Fibroblast of pulmonary artery (primary cell): ENCODE data around the gene IPMK.

Experiments used
- DNase-seq: peaks from one replicate; pipeline ENCODE4 v3.0.0-alpha.2; 2010; ENCODE audit warnings: low read depth
- H3K4me3 ChIP-seq: replicated peaks from 2 replicates; pipeline ENCODE4 v1.5.1; 2011; ENCODE audit warnings: low read depth, mild to moderate bottlenecking, control low read depth, low read length, moderate library complexity
- TF ChIP-seq, protein P1 (sequence below): IDR thresholded peaks from 2 replicates; pipeline ENCODE4 v1.5.1; 2011; ENCODE audit warnings: mild to moderate bottlenecking, control low read depth, low read length, inconsistent platforms; ENCODE audit errors: missing control alignments

IPMK gene

GRCh38 chr10:58175990-58176900 lies 91.4 kb downstream of the IPMK start:
- no peak overlapping the region for H3K4me3 ChIP-seq
- TF ChIP-seq, protein P1, sequence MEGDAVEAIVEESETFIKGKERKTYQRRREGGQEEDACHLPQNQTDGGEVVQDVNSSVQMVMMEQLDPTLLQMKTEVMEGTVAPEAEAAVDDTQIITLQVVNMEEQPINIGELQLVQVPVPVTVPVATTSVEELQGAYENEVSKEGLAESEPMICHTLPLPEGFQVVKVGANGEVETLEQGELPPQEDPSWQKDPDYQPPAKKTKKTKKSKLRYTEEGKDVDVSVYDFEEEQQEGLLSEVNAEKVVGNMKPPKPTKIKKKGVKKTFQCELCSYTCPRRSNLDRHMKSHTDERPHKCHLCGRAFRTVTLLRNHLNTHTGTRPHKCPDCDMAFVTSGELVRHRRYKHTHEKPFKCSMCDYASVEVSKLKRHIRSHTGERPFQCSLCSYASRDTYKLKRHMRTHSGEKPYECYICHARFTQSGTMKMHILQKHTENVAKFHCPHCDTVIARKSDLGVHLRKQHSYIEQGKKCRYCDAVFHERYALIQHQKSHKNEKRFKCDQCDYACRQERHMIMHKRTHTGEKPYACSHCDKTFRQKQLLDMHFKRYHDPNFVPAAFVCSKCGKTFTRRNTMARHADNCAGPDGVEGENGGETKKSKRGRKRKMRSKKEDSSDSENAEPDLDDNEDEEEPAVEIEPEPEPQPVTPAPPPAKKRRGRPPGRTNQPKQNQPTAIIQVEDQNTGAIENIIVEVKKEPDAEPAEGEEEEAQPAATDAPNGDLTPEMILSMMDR, result no peak
- DNase-seq, result peak; percentile 57

DNA sequence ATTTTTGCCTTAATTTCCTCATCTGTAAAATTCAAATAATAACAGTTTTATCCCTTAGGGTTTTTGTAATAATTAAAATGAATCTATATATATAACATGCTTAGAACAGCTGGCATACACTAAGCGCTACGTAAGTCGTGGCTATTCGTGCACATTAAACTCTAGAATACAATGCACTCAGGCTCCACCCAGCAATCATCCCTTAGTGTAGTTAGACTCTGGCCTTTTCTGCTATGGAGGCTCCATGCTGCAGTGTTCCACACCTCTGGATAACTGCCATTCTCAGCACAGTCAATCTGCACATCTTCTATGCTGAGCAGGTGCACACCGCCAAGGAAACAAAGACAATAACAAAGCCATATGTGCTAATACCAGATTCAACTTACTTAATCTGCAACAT lies 92.9 kb downstream of the IPMK start:
- H3K4me3 ChIP-seq, result no peak overlapping the region
- no peak for DNase-seq
- TF ChIP-seq, protein P1, result no peak

GRCh38 chr10:58173391-58173790 lies 94.3 kb downstream of the IPMK start:
- TF ChIP-seq, protein P1, result no peak
- DNase-seq, result no peak
- H3K4me3 ChIP-seq, result no peak overlapping the region

DNA sequence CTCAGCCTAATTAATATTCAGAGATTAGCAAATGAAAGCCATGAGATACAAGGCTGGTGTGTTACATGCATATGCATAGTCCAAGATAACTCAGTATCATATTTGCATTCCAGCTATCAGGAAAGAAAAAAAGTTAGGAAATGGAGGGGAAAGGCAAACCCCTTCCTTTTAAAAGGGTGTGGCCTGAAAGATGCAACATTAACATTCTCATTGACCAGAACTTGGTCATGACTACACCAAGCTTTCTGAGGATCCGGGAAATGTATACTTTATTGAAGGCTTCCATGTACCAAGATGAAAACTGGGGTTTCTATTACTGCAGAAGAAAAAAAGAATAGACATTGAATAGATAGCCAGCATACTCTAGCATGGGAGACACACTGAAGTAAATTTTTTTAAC lies 96.5 kb downstream of the IPMK start:
- TF ChIP-seq, protein P1, result no peak
- no peak overlapping the region for H3K4me3 ChIP-seq
- no peak for DNase-seq

DNA sequence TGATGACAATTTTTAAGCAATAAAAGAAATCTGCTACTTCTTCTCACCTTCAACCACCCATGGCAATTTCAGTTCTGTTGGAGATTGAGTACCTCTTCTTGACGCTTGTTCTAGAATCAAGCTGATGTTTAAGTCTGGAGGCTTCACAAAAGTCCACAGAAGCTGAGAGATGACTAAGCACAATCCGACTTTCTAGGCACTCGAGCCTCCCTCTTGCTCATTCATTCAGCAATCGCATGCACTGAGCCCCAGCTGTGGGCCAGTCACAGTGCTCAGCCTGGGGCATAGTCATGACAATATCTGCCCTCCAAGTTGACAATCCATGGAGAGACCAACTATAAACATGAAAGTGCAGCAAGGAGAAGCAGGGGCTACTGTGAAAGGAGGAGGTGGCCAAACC lies 103.2 kb downstream of the IPMK start:
- DNase-seq, result no peak
- H3K4me3 ChIP-seq, result no peak overlapping the region
- TF ChIP-seq, protein P1, result no peak

GRCh38 chr10:58158806-58159205 lies 108.9 kb downstream of the IPMK start:
- TF ChIP-seq, protein P1, result no peak
- no peak overlapping the region for H3K4me3 ChIP-seq
- peak; percentile 35 for DNase-seq
